HepG2 (cell line): Measurements from ENCODE around the gene SMCHD1. TPM values are rescaled to one million over a fixed set of nuclear protein-coding genes. Genes with fewer than 3 reads are reported as not detected.

Experiments
- ATAC-seq: fragments of 200-7000 bp; cut with Tn5 transposase; 3 replicates; pipeline ENCODE4 v1.9.1; 2020; ENCODE audit warnings: mild to moderate bottlenecking, moderate library complexity
- BruUV-seq: library from RNA; stranded (reverse); fragments of 400-500 nt; replicated peaks from 2 replicates; lab custom pipeline; 2021; lab: Mats Ljungman, UMichigan
- CTCF ChIA-PET: fragments of 300-600 bp; formaldehyde crosslinking; extraction: SDS; loops from one replicate; lab custom pipeline; 2021; ENCODE audit warnings: low total read pairs, inconsistent platforms, low intra/inter-chr PET ratio; lab: Yijun Ruan, JAX
- POLR2A ChIA-PET: fragments of 350-600 bp; sonication (Branson Sonifier 250); formaldehyde crosslinking; loops from one replicate; lab custom pipeline; 2020; ENCODE audit warnings: antibody characterized with exemption, inconsistent platforms; lab: Yijun Ruan, JAX
- DNase-seq: peaks from one replicate; pipeline ENCODE4 v3.0.0-alpha.2; 2015; ENCODE audit warnings: low spot score
- FAIRE-seq: peaks from 3 replicates; lab custom pipeline; 2011; peaks lifted over from hg19 to GRCh38; lab: Jason Lieb, UNC
- H2AFZ ChIP-seq: one replicate; pipeline ENCODE4 v1.6.1; 2011; ENCODE audit warnings: low read length, inconsistent platforms
- H3K27ac ChIP-seq: fragments of 300-600 bp; 3 replicates; pipeline ENCODE4 v1.8.0; 2011; ENCODE audit warnings: mixed run types, mild to moderate bottlenecking, mixed read lengths, low read length, inconsistent platforms; ENCODE audit not compliant: insufficient read depth; ENCODE audit errors: extremely low read length
- H3K27me3 ChIP-seq, 2 experiments: fragments of 200-600 bp in 1 of 2; 2 replicates in 1 of 2; 3 replicates in 1 of 2; pipeline versions ENCODE4 v1.6.0 to v1.8.0; 2011; ENCODE audit warnings: low read length in 2 of 2, mild to moderate bottlenecking in 2 of 2, moderate library complexity in 2 of 2, inconsistent platforms in 1 of 2; ENCODE audit not compliant: insufficient read depth in 2 of 2, control insufficient read depth in 1 of 2
- H3K36me3 ChIP-seq, 2 experiments: fragments of 200-600 bp in 1 of 2; replicated peaks in 1 of 2; 2 replicates in 1 of 2; 3 replicates in 1 of 2; pipeline versions ENCODE4 v1.5.1 to v1.8.0; 2011; ENCODE audit warnings: low read length in 2 of 2, inconsistent platforms in 1 of 2; ENCODE audit not compliant: insufficient read depth in 2 of 2, control insufficient read depth in 1 of 2
- H3K4me1 ChIP-seq: 2 replicates; pipeline ENCODE4 v1.5.1; 2012; ENCODE audit warnings: low read length, inconsistent platforms; ENCODE audit not compliant: insufficient read depth
- H3K4me2 ChIP-seq: 2 replicates; pipeline ENCODE4 v1.6.0; 2011; ENCODE audit warnings: low read depth, low read length, inconsistent platforms
- H3K4me3 ChIP-seq, 3 experiments: fragments of 200-600 bp in 1 of 3; sonication (generic), shearing (Covaris generic) in 1 of 3; replicated peaks in 1 of 3; 2 replicates each; pipeline ENCODE4 v1.5.1; 2011 to 2016; ENCODE audit warnings: low read length in 3 of 3, inconsistent platforms in 2 of 3, low read depth in 2 of 3, mild to moderate bottlenecking in 2 of 3, control low read depth in 1 of 3, mixed read lengths in 1 of 3; ENCODE audit not compliant: insufficient read depth in 1 of 3
- H3K79me2 ChIP-seq: one replicate; pipeline ENCODE4 v1.6.1; 2011; ENCODE audit warnings: low read length, inconsistent platforms; ENCODE audit not compliant: insufficient read depth
- H3K9ac ChIP-seq: 2 replicates; pipeline ENCODE4 v1.6.0; 2011; ENCODE audit warnings: mild to moderate bottlenecking, low read depth, low read length, inconsistent platforms; ENCODE audit not compliant: insufficient read depth
- H3K9me3 ChIP-seq: 2 replicates; pipeline ENCODE4 v1.5.1; 2012; ENCODE audit warnings: mild to moderate bottlenecking, low read length
- H4K20me1 ChIP-seq: 2 replicates; pipeline ENCODE4 v1.6.0; 2011; ENCODE audit warnings: inconsistent platforms, mild to moderate bottlenecking, low read length, moderate library complexity; ENCODE audit not compliant: insufficient read depth
- CBX5 ChIP-seq: sonication (generic); formaldehyde crosslinking; IDR thresholded peaks from 2 replicates; pipeline ENCODE4 v1.4.0; 2020; ENCODE audit warnings: missing genetic modification reagents, borderline replicate concordance
- CEBPB ChIP-seq: IDR thresholded peaks from 2 replicates; pipeline ENCODE4 v1.6.1; 2011; ENCODE audit warnings: low read depth, low read length, improper control_type of control experiment, borderline replicate concordance
- DNMT1 ChIP-seq: sonication (generic); formaldehyde crosslinking; IDR thresholded peaks from 2 replicates; pipeline ENCODE4 v1.5.1; 2020; ENCODE audit warnings: mild to moderate bottlenecking, missing genetic modification reagents
- ELF3 ChIP-seq: IDR thresholded peaks from 2 replicates; pipeline ENCODE4 v1.6.1; 2016; ENCODE audit warnings: missing genetic modification reagents, missing compliant biosample characterization
- FOXP1 ChIP-seq, 2 experiments: fragments of 450-650 bp in 1 of 2; IDR thresholded peaks; 2 replicates each; pipeline ENCODE4 v1.6.1; 2017 to 2018; ENCODE audit warnings: antibody characterized with exemption in 1 of 2
- HDAC1 ChIP-seq: sonication (generic); formaldehyde crosslinking; IDR thresholded peaks from 2 replicates; pipeline ENCODE4 v1.5.1; 2020; ENCODE audit warnings: mild to moderate bottlenecking, missing genetic modification reagents
- HIC2 ChIP-seq: sonication (generic); formaldehyde crosslinking; IDR thresholded peaks from 2 replicates; pipeline ENCODE4 v1.9.0; 2022; ENCODE audit warnings: low read depth, missing genetic modification reagents
- REST ChIP-seq, 2 experiments: IDR thresholded peaks; 2 replicates each; pipeline ENCODE4 v1.6.1; 2011 to 2012; ENCODE audit warnings: low read length in 2 of 2, borderline replicate concordance in 1 of 2, low read depth in 1 of 2, mild to moderate bottlenecking in 1 of 2, moderate library complexity in 1 of 2
- SMARCC2 ChIP-seq: fragments of 450-650 bp; IDR thresholded peaks from 2 replicates; pipeline ENCODE4 v1.6.1; 2017; ENCODE audit warnings: antibody characterized with exemption, mild to moderate bottlenecking
- TCF12 ChIP-seq, 2 experiments: fragments of 450-650 bp in 1 of 2; sonication (generic) in 1 of 2; formaldehyde crosslinking in 1 of 2; IDR thresholded peaks; 2 replicates each; pipeline versions ENCODE4 v1.6.1 to v1.8.0; 2017 to 2022; ENCODE audit warnings: antibody characterized with exemption in 1 of 2, mild to moderate bottlenecking in 1 of 2, missing genetic modification reagents in 1 of 2, moderate library complexity in 1 of 2
- TGIF2 ChIP-seq: IDR thresholded peaks from 2 replicates; pipeline ENCODE4 v1.6.1; 2016; ENCODE audit warnings: control low read depth, missing compliant biosample characterization
- USF2 ChIP-seq, 2 experiments: sonication (generic) in 1 of 2; formaldehyde crosslinking in 1 of 2; IDR thresholded peaks; 2 replicates each; pipeline versions ENCODE4 v1.5.1 to v1.6.1; 2011 to 2020; ENCODE audit warnings: borderline replicate concordance in 1 of 2, low read depth in 1 of 2, low read length in 1 of 2, mild to moderate bottlenecking in 1 of 2, missing genetic modification reagents in 1 of 2, moderate library complexity in 1 of 2
- ZMAT5 ChIP-seq: sonication (generic); formaldehyde crosslinking; IDR thresholded peaks from 2 replicates; pipeline ENCODE4 v1.5.0; 2020; ENCODE audit warnings: mild to moderate bottlenecking, low read depth, missing genetic modification reagents, borderline replicate concordance
- ZNF317 ChIP-seq: sonication (generic); formaldehyde crosslinking; IDR thresholded peaks from 2 replicates; pipeline ENCODE4 v1.5.0; 2020; ENCODE audit warnings: mild to moderate bottlenecking, missing genetic modification reagents
- ZNF589 ChIP-seq: sonication (generic); formaldehyde crosslinking; conservative IDR thresholded peaks from 2 replicates; pipeline ENCODE4 v1.8.0; 2022; ENCODE audit warnings: mild to moderate bottlenecking, moderate library complexity, missing genetic modification reagents
- in situ Hi-C: cut with HindIII; loops from 2 replicates; pipeline ENCODE4 v1.10.0; 2017; ENCODE audit warnings: low pct_unique_long_range_greater_than_20kb; ENCODE audit not compliant: extremely low pct_ligation_motif_present
- intact Hi-C: fragments of 100-400 bp; cut with micrococcal nuclease; formaldehyde crosslinking; loops from one replicate; pipeline ENCODE4 v1.10.0; 2022; ENCODE audit not compliant: unreplicated experiment
- polyA plus RNA-seq, 8 experiments: library from polyadenylated mRNA; depleted of rRNA in 3 of 8; stranded (reverse) in 7 of 8; unstranded in 1 of 8; fragments of >200 nt; fragmentation: Illumina TruSeq in 4 of 8; extraction: Trizol in 4 of 8; gene quantifications; 2 replicates each; pipeline versions ENCODE4 v1.2.1 to v1.2.3, GENCODE V29; 2011 to 2016; ENCODE audit warnings: low read depth in 4 of 8, missing spikeins in 1 of 8, mixed read lengths in 1 of 8; ENCODE audit not compliant: insufficient read depth in 1 of 8
- total RNA-seq, 5 experiments: library from RNA; depleted of rRNA; stranded (reverse); fragments of >200 nt; fragmentation: Illumina TruSeq; extraction: Trizol; gene quantifications; 2 replicates each; pipeline ENCODE4 v1.2.3, GENCODE V29; 2016; ENCODE audit warnings: low read depth in 1 of 5
- TF ChIP-seq, protein P1 (sequence below): sonication (generic); formaldehyde crosslinking; IDR thresholded peaks from 2 replicates; pipeline ENCODE4 v1.8.0; 2023; ENCODE audit warnings: mild to moderate bottlenecking, missing genetic modification reagents

The SMCHD1 gene
- total and polyA plus RNA-seq, 2 of the 13 experiments (the other 11 are each of a cell fraction or from before 2014, with no cell fraction given) = 21.4 to 93.6 TPM

GRCh38 chr18:2777241-2777640 lies 121.7 kb downstream of the SMCHD1 start:
- Histone ChIP-seq H3K4me2 (no peak overlapping the region), H2AFZ (no peak overlapping the region), H3K27me3 (no peaks in the 10 kb centered on the region), H3K27ac (no peak overlapping the region), H3K9me3 (no peaks in the 10 kb centered on the region), H3K4me3 (no peak overlapping the region), H4K20me1 (no peaks in the 10 kb centered on the region), H3K9ac (no peak overlapping the region), H3K36me3 (peaks cover 14 to 70% of the 10 kb centered on the region in 2 experiments), H3K4me1 (no peaks in the 10 kb centered on the region), H3K79me2 (no peaks in the 10 kb centered on the region)
- intact Hi-C loops (no loop called here), in situ Hi-C loops (no loop called here)
- ChIA-PET POLR2A (no interaction called here), CTCF (no interaction called here)
- BruUV-seq = no TSS peak
- no peak for DNase-seq
- FAIRE-seq = no peak
- ATAC-seq = no peak
- TF ChIP-seq ELF3 = no peak
- no peak for TF ChIP-seq TCF12 (IDR thresholded peaks at IDR 0.05)
- no peak for TF ChIP-seq TCF12 (CRISPR knock-in tag; IDR thresholded peaks at IDR 0.05)
- no peak for TF ChIP-seq USF2 (IDR thresholded peaks at IDR 0.05; ENCODE audit: low read depth, low read length)
- no peak for TF ChIP-seq USF2 (CRISPR knock-in tag; IDR thresholded peaks at IDR 0.05; ENCODE audit: borderline replicate concordance)
- TF ChIP-seq HIC2 (CRISPR knock-in tag) = no peak
- TF ChIP-seq REST (IDR thresholded peaks at IDR 0.05; ENCODE audit: borderline replicate concordance in 1 of 2, low read depth in 1 of 2, low read length in 2 of 2) = no peak
- TF ChIP-seq, protein P1, sequence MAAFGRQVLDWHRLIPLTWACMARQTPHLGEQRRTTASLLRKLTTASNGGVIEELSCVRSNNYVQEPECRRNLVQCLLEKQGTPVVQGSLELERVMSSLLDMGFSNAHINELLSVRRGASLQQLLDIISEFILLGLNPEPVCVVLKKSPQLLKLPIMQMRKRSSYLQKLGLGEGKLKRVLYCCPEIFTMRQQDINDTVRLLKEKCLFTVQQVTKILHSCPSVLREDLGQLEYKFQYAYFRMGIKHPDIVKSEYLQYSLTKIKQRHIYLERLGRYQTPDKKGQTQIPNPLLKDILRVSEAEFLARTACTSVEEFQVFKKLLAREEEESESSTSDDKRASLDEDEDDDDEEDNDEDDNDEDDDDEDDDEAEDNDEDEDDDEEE (CRISPR knock-in tag) = no peak
- TF ChIP-seq ZNF589 (CRISPR knock-in tag) = no peak
- TF ChIP-seq DNMT1 (CRISPR knock-in tag) = no peak
- no peak for TF ChIP-seq SMARCC2
- no peak for TF ChIP-seq FOXP1 (IDR thresholded peaks at IDR 0.05)
- no peak for TF ChIP-seq FOXP1 (CRISPR knock-in tag; IDR thresholded peaks at IDR 0.05)
- no peak for TF ChIP-seq ZMAT5
- no peak for TF ChIP-seq ZNF317
- no peak for TF ChIP-seq TGIF2 (CRISPR knock-in tag)
- TF ChIP-seq CBX5 = no peak
- no peak for TF ChIP-seq CEBPB
- no peak for TF ChIP-seq HDAC1 (CRISPR knock-in tag)
